Ovary (tissue), 9 donors: ENCODE measurements around the gene LPAR6. TPM values are rescaled to one million over a fixed set of nuclear protein-coding genes. Genes with fewer than 3 reads are reported as not detected.

Source experiments
- DNase-seq, 5 donors: peaks; one replicate each; pipeline ENCODE4 v3.0.0-alpha.2; 2019 to 2020
- H3K27ac ChIP-seq, 2 donors: fragments of 200-600 bp; one replicate each; pipeline versions ENCODE4 v1.5.1 to v1.8.0; 2019 to 2022
- H3K27me3 ChIP-seq: fragments of 200-600 bp; one replicate; pipeline ENCODE4 v1.8.0; 2022
- H3K36me3 ChIP-seq: fragments of 200-600 bp; sonication (generic); one replicate; pipeline ENCODE4 v1.5.1; 2019
- H3K4me1 ChIP-seq: one replicate; pipeline ENCODE4 v1.8.1; 2013; ENCODE audit warnings: mild to moderate bottlenecking, moderate library complexity; ENCODE audit not compliant: insufficient read depth
- H3K4me3 ChIP-seq: fragments of 200-600 bp; sonication (generic); one replicate; pipeline ENCODE4 v1.5.1; 2017
- H3K9me3 ChIP-seq, 2 donors: fragments of 200-600 bp in 1 of 2; sonication (generic) in 1 of 2; one replicate each; pipeline versions ENCODE4 v1.5.1 to v1.8.1; 2013 to 2019; ENCODE audit warnings: mild to moderate bottlenecking in 1 of 2, moderate library complexity in 1 of 2
- EP300 ChIP-seq: sonication (generic); formaldehyde crosslinking; IDR thresholded peaks from one replicate; pipeline ENCODE4 v1.6.1; 2017; ENCODE audit warnings: antibody characterized with exemption
- POLR2A ChIP-seq: fragments of 450-650 bp; IDR thresholded peaks from one replicate; pipeline ENCODE4 v1.6.1; 2017; ENCODE audit warnings: antibody characterized with exemption, mild to moderate bottlenecking, moderate library complexity
- WGBS, 3 donors: extraction: QIAGEN DNeasy Blood & Tissue Kit in 1 of 3; methylation state at CpG; one replicate each; pipeline versions ENCODE4 v1.1.5 to v1.1.7; 2013 to 2017; 5-methylcytosine and 5-hydroxymethylcytosine counted together
- intact Hi-C, 4 donors: fragments of 100-400 bp; cut with DNase I; formaldehyde crosslinking; loops; one replicate each; pipeline versions ENCODE4 v1.11.0 to v1.15.1; 2022 to 2023
- polyA plus RNA-seq, 2 donors: library from polyadenylated mRNA; stranded (reverse); fragments of 200-250 nt in 1 of 2; fragments of 350-450 nt in 1 of 2; fragmentation: Illumina TruSeq in 1 of 2; extraction: RNeasy Lipid Tissue Mini Kit (QIAGEN cat#74804) in 1 of 2; gene quantifications; one replicate each; pipeline ENCODE4 v1.2.3, GENCODE V29; 2013 to 2014
- total RNA-seq, 7 donors: library from RNA; depleted of rRNA in 2 of 7; stranded (reverse); fragments of >200 nt in 2 of 7; fragmentation: NEBNext Ultra II Directional in 3 of 7; extraction: Animal tissue kit (Norgen Biotek cat#: 25700) in 3 of 7; gene quantifications; one replicate each; pipeline versions ENCODE4 v1.1.0 to v1.2.4, GENCODE V29; 2016 to 2023
- TF ChIP-seq, protein P1 (sequence below), 3 donors: fragments of 450-650 bp in 2 of 3; fragments of 200-600 bp in 1 of 3; IDR thresholded peaks; one replicate each; pipeline versions ENCODE4 v1.5.1 to v1.8.0; 2016 to 2022; ENCODE audit warnings: antibody characterized with exemption in 3 of 3, mild to moderate bottlenecking in 1 of 3
- donor health status: DM: no; HTN: no; CAD: no; lungs with moderate emphysema.
- donor health status: DM: no; HTN: no; CAD: no.
- donor health status: Bipolar disorder and iron deficiency.
- donor health status: DM: yes; HTN: yes; CAD: no.
- donor health status: DM: no; HTN: no; CAD: no.
- donor health status: DM: yes; HTN: yes; CAD: no.

LPAR6 gene
- total and polyA plus RNA-seq, 9 donors, result 7.7 to 25.0 (median 16.7) TPM

DNA sequence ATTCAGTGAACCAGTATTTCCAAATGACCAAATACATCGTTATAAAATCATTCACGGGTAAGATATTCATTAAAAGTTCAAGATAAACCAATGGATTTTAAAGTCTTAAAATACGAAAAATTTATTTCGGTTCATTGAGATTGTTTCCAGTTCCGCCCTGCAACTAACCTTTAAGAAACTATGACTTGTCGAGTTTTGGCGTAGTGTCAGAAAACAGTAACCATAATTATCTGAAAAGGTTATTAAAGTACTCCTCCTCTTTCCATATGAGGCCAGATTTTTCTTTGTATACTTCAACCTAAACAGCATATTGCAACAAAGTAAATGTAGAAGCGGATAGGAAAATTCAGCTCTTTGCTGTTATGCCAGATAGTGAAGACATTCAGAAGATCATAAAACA, 26.1 kb downstream of the LPAR6 start:
- no peak for DNase-seq
- WGBS, 3 donors, result 84 to 90% (median 86%) methylated on average over 8 of the region's 8 CpGs

DNA sequence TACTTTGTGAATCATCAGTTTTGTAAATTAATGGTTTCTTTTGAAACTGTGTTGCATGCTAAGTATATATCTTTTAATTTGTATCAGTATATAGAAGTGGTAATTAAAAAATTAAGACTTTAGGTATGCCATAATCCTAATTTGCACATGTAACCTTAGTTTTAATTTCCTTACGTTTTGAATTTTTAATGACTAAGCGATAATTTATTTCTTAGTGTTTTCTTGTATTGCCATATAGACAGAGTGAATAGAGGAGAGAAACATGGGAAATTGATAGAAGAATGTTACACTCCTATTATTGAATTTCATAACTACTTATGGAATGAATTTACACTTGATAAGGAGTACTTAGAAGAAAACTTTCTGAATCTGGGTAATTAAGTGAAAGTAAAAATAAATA, 29.5 kb downstream of the LPAR6 start:
- no peaks in the 10 kb centered on the region for H3K9me3 ChIP-seq
- TF ChIP-seq, protein P1, sequence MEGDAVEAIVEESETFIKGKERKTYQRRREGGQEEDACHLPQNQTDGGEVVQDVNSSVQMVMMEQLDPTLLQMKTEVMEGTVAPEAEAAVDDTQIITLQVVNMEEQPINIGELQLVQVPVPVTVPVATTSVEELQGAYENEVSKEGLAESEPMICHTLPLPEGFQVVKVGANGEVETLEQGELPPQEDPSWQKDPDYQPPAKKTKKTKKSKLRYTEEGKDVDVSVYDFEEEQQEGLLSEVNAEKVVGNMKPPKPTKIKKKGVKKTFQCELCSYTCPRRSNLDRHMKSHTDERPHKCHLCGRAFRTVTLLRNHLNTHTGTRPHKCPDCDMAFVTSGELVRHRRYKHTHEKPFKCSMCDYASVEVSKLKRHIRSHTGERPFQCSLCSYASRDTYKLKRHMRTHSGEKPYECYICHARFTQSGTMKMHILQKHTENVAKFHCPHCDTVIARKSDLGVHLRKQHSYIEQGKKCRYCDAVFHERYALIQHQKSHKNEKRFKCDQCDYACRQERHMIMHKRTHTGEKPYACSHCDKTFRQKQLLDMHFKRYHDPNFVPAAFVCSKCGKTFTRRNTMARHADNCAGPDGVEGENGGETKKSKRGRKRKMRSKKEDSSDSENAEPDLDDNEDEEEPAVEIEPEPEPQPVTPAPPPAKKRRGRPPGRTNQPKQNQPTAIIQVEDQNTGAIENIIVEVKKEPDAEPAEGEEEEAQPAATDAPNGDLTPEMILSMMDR (IDR thresholded peaks at IDR 0.05), result no peak
- TF ChIP-seq EP300 (no peak), POLR2A (no peak)
- intact Hi-C loops, result no loop called here
- DNase-seq, result no peak
- WGBS, 3 donors, result 92 to 96% (median 94%) methylated on average over 2 of the region's 2 CpGs
- no peak overlapping the region for H3K27ac ChIP-seq
- H3K36me3 ChIP-seq, result no peaks in the 10 kb centered on the region
- no peaks in the 10 kb centered on the region for H3K27me3 ChIP-seq
- H3K4me3 ChIP-seq, result no peak overlapping the region
- no peaks in the 10 kb centered on the region for H3K4me1 ChIP-seq

More for the DNA sequence above, 26.1 kb downstream of the LPAR6 start:
- Histone ChIP-seq H3K4me3 (no peak overlapping the region), H3K4me1 (no peaks in the 10 kb centered on the region), H3K27me3 (no peaks in the 10 kb centered on the region), H3K36me3 (no peaks in the 10 kb centered on the region), H3K9me3 (peaks cover 0 to 2% of the 10 kb centered on the region in 2 donors), H3K27ac (no peak overlapping the region)
- intact Hi-C loops, result no loop called here
- TF ChIP-seq, protein P1 (IDR thresholded peaks at IDR 0.05), result no peak
- TF ChIP-seq POLR2A (no peak), EP300 (no peak)

DNA sequence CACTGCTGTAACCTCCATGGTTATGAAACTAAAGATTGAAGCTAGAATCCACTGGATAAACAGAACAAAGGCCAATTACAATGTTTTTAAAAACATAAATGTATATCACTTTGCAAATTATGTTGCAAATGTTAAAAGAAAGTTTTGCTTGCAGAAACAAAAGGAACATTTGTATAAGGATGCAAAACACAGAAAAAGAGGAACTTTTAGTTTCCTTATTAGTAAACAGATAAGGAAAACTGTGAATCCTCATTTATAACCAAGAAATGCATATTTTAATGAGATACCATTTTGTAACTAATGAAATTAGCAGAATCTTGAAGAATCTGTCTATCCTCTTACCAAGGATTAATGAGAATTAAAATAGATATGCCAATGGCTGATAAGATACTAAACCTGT, 32.3 kb downstream of the LPAR6 start:
- H3K4me1 ChIP-seq, result no peaks in the 10 kb centered on the region
- H3K9me3 ChIP-seq, result no peaks in the 10 kb centered on the region
- no peak overlapping the region for H3K27ac ChIP-seq
- no peak for TF ChIP-seq EP300
- TF ChIP-seq, protein P1 (IDR thresholded peaks at IDR 0.05), result no peak
- intact Hi-C loops, result no loop called here
- DNase-seq, result no peak
- H3K36me3 ChIP-seq, result no peaks in the 10 kb centered on the region
- no peaks in the 10 kb centered on the region for H3K27me3 ChIP-seq
- H3K4me3 ChIP-seq, result no peak overlapping the region

DNA sequence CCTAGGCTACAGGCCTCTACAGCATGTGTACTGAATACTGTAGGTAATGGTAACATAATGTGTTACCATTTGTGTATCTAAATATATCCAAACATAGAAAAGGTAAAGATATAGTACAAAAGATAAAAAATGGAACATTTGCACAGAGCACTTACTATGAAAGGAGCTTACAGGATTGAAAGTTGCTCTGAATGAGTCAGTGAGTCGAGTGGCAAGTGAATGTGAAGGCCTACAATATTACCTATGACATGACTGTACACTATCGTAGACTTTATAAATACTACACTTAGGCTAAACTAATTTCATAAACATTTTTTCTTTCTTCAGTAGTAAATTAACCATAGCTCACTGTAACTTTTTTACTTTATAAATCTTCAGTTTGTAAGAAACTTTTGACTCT, 35.1 kb downstream of the LPAR6 start:
- Histone ChIP-seq H3K36me3 (no peaks in the 10 kb centered on the region), H3K27ac (no peak overlapping the region), H3K9me3 (no peaks in the 10 kb centered on the region), H3K4me3 (no peak overlapping the region), H3K27me3 (no peaks in the 10 kb centered on the region), H3K4me1 (no peaks in the 10 kb centered on the region)
- TF ChIP-seq, protein P1 (IDR thresholded peaks at IDR 0.05), result no peak
- TF ChIP-seq POLR2A, result no peak
- no peak for TF ChIP-seq EP300
- intact Hi-C loops, result no loop called here
- no peak for DNase-seq
- 91 to 94% (median 93%) methylated on average over 2 of the region's 2 CpGs for WGBS, 3 donors

DNA sequence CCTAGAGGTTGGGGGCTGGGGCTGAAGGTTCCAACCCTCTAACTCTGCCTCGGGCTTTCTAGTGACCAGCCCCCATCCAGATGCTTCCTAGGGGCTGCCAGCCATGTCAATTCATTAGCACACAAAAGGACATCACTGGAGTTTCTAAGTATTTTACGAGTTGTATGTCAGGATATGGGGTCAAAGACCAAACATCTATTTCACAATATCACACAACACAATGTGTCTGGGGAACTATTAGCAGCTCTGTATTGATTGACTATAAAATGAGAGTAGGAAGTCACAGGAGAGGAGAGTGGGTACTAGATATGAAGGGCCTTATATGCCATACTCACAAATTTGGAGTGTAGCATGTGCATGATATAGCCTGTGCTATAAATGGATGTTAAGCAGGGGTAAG, 42.1 kb downstream of the LPAR6 start:
- no peak for DNase-seq
- H3K27me3 ChIP-seq, result no peaks in the 10 kb centered on the region
- H3K36me3 ChIP-seq, result no peaks in the 10 kb centered on the region
- TF ChIP-seq POLR2A (no peak), EP300 (no peak)
- TF ChIP-seq, protein P1 (IDR thresholded peaks at IDR 0.05), result no peak
- H3K4me1 ChIP-seq, result no peaks in the 10 kb centered on the region
- 76 to 79% (median 79%) methylated on average over 2 of the region's 2 CpGs for WGBS, 3 donors
- H3K4me3 ChIP-seq, result no peak overlapping the region
- no peak overlapping the region for H3K27ac ChIP-seq
- no peaks in the 10 kb centered on the region for H3K9me3 ChIP-seq
- intact Hi-C loops, result no loop called here
